ENCODE data around the gene EZH2.

EZH2 gene

DNA sequence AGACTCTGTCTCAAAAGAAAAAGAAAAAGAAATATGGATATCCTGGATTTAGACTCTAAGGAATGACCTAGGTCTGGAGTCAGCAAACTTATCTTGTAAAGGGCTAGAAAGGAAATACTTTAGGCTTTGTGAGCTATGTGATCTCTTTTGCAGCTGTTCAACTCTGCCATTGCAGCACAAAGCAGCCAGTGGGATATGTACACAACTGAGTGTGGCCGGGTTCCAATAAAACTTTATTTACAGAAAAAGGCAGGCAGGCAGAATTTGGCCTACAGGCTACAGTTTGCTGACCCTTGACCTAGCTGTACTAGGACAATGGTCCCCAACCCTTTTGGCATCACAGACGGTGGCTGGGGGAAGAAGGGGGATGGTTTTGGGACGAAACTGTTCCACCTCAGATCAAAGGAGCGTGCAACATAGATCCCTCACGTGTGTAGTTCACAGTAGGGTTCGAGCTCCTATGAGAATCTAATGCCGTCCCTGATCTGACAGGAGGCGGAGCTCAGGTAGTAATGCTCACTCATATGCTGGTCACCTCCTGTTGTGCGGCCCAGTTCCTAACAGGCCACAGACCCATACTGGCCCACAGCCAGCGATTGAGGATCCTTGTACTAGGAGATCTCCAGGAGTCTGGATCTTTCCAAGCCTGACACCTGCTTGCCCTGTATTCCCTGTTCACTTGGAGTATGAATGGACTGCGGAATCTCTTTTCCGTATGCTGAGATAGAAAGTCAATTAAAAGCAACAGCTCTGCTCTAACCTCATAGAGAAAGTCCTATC lies 122.4 kb downstream of the EZH2 start:
- no peak for DNase-seq

Data from stimulated activated CD4-positive, alpha-beta T cell treated with anti-CD3 and anti-CD28 coated beads, Interleukin-1b, Interleukin-23, amount 100 ng/mL, for 48 hours (primary cell).